SK-N-MC (cell line): ENCODE results near the gene NCBP3.

ENCODE experiments used
- EZH2 ChIP-seq: fragments of 200-600 bp; sonication (generic); IDR thresholded peaks from one replicate; pipeline ENCODE4 v1.6.1; 2017; ENCODE audit warnings: antibody characterized with exemption
- POLR2AphosphoS5 ChIP-seq: IDR thresholded peaks from 2 replicates; pipeline ENCODE4 v1.6.1; 2012; ENCODE audit warnings: mild to moderate bottlenecking, low read depth, low read length, borderline replicate concordance

GRCh38 chr17:3765981-3766380, 80.1 kb downstream of the NCBP3 start:
- no peak for TF ChIP-seq POLR2AphosphoS5
- TF ChIP-seq EZH2: no peak
